GM21390 (cell line): ENCODE results near the gene LPP.

ENCODE experiments used
- ATAC-seq: cut with Tn5 transposase; IDR thresholded peaks from one replicate; pipeline ENCODE4 v1.9.1; 2021; ENCODE audit not compliant: unreplicated experiment

LPP gene

GRCh38 chr3:188168648-188169047 is 14.7 kb downstream of the LPP start:
- ATAC-seq, result no peak

GRCh38 chr3:188169830-188170455 is 16.0 kb downstream of the LPP start:
- no peak for ATAC-seq

GRCh38 chr3:188170461-188171459 is 16.8 kb downstream of the LPP start:
- no peak for ATAC-seq

GRCh38 chr3:188171682-188172467 is 17.9 kb downstream of the LPP start:
- ATAC-seq, result no peak

GRCh38 chr3:188174317-188175044 is 20.5 kb downstream of the LPP start:
- ATAC-seq, result no peak

GRCh38 chr3:188176476-188176875 is 22.5 kb downstream of the LPP start:
- no peak for ATAC-seq

- no peak for ATAC-seq
These were observed 22.9 kb downstream of the LPP start for GRCh38 chr3:188176884-188177283.

- no peak for ATAC-seq
These were observed 23.8 kb downstream of the LPP start for GRCh38 chr3:188177721-188178120.

- no peak for ATAC-seq
These were observed 24.5 kb downstream of the LPP start for GRCh38 chr3:188178293-188178936.

GRCh38 chr3:188179006-188179966 is 25.3 kb downstream of the LPP start:
- ATAC-seq, result no peak

- ATAC-seq, result no peak
These were observed 26.2 kb downstream of the LPP start for GRCh38 chr3:188180114-188180513.

GRCh38 chr3:188183452-188183851 is 29.5 kb downstream of the LPP start:
- ATAC-seq, result no peak

GRCh38 chr3:188184160-188184559 is 30.2 kb downstream of the LPP start:
- ATAC-seq, result no peak

- no peak for ATAC-seq
These were observed 30.7 kb downstream of the LPP start for GRCh38 chr3:188184649-188185048.

GRCh38 chr3:188185717-188186251 is 31.8 kb downstream of the LPP start:
- ATAC-seq, result no peak

- ATAC-seq, result no peak
These were observed 33.1 kb downstream of the LPP start for GRCh38 chr3:188187053-188187452.

- no peak for ATAC-seq
These were observed 35.0 kb downstream of the LPP start for GRCh38 chr3:188188911-188189310.

- no peak for ATAC-seq
These were observed 37.5 kb downstream of the LPP start for GRCh38 chr3:188191460-188191859.

GRCh38 chr3:188192034-188192433 is 38.1 kb downstream of the LPP start:
- ATAC-seq, result no peak
